GM18870 (cell line): ENCODE results near the gene ACADL.

ENCODE experiments used
- ATAC-seq: cut with Tn5 transposase; IDR thresholded peaks from one replicate; pipeline ENCODE4 v1.9.1; 2021; ENCODE audit warnings: moderate library complexity; ENCODE audit not compliant: unreplicated experiment

ACADL gene

DNA sequence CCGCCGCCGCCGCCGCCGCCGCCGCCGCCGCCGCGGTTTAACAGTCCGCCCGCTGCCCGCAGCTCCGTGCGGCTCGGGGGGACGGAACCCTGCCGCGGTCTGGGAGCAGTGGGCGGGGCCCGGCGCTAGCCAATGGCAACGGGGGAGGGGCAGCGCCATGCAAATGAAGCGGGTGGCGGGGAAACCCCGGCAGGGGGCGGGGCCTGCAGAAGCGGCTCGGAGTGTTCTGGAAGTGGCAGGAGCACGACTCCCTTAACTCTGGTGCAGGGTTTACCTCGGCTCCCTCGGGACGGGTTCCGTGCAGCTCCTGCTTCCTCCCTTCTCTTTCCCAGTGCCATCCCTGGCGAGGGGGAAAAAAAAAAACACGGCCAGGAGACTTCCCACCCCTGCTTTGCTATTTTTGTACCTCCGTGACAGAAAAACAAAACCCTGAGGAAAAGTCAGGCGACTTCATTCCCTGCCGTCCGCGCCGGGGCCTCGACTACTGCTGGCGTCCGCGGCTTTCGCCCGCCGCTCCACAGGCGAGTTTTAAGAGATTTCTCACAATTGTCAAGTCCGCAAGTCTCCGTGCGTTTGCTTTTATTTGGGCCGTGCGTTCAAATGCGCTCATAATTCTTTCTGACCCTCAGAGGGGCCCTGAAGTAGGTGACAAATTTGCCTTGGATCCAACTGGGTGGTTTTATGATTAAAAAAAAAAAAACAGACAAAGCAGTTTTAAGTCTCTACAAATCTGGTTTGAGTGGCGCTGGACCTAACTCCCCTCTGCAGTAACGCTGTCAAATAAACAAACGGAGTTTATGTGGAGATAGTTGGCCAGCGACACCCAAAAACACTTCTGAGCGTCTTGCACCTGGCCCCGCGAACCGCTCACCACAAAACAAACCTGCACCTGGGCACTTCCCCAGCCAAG lies 53.7 kb downstream of the ACADL start, which contains the start of gene KANSL1L:
Gene KANSL1L, minus strand, starts transcription at position 101 of the 910 bp plus-strand sequence. CDS start 16,827 bp downstream, outside the sequence.
- ATAC-seq: peak; percentile 37

DNA sequence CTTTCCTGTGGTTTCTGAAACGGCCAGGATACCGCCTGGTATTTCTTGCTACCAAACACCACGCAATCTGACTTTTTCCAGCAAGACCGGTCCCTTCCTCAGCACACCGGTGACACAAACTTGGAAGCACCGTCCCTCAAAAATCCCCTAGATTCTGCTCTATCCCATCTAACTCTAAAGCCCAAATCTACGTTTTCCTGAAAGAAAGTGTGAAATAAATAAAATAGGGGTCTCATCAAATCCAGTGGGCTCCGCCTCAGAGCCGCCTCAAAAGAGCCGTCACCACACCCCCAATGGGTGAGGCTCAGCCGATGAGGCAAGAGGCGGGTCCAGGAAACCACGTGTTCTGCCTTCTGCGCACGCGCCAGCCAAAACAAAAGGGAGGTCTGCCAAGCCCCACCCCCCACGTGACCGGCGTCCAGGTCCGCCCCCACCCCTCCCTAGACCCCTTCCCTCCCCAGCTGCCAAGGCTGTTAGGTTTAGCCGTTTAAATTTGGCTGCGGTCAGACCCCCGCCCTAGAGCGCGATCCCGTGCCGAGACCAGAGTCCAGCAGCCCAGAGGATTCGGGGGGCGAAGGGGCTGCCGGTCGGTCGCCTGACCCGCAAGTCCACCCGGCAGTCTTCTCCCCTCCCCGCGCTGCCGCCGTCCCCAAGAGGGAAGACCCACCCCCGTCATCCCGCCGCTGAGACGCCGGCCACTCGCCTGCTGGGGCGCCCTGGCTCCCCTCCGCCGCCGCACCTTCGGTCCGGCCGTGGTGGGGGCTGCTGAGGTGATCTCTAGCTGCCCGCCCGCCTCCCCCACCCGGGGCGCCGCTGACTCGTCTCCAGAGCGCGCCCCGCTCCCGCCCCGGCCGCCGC lies 54.6 kb downstream of the ACADL start:
- peak; percentile 58 for ATAC-seq

DNA sequence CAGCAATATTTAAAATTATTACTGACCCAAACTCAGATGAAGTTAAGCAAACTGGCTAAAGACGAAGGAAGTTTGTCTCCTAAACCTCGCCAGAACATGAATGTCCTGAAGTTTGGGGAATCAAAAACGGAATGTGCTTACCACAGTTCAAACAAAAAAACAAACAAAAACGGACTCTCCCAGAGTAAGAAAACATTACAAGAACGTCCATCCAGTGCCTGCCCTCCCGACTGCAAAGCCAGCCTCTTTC lies 55.1 kb downstream of the ACADL start:
- ATAC-seq: no peak

GRCh38 chr2:210169516-210170195 lies 55.6 kb downstream of the ACADL start:
- ATAC-seq: peak; percentile 62

DNA sequence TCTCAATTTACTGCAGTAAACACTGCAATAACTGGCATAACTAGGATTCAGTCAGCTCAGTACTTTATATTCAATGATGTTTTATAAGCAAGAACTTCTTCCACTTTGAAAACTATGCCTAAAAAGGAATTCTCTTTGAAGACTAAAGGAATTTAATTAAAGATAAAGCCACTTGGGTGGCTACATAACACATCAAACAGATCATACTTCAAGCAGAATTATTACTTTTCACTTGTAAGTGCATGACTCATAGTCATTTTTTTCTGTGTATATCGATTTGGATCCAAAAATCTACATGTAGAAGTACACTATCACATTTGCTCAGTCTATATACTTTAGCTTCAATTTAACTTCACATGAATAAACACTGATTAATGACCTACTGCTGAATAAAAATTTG lies 58.0 kb downstream of the ACADL start:
- ATAC-seq: no peak

DNA sequence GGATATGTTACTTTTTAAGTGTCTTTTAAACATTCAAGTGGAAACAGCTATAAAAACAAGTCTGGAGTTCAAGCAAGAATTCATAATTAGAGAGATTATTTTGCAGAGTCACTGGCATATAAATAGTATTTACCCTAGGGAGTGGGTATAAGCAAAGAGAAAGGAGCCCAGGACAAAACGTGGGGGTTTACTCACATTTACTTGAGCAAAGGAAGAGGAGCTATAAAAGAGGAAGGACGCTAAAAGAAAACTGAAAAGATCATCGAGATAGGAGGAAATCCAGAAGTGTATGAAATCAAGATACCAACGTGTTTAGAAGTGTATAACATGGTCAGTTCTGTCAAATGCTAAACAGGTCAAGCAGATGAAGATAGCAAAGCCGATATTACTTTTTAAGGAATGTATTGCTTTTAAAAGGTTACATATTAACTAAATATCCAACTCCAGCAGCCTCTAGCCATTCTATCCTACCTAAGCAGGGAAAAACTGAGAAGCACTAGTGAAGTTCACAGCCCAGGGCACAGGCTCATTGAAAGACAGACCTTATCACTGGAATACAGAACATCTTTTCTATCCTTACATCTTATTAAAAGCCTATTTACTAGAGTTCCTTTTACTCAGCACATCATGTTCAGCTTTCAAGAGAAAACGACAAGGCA lies 62.7 kb downstream of the ACADL start:
- no peak for ATAC-seq

GRCh38 chr2:210159059-210159458 lies 66.2 kb downstream of the ACADL start:
- no peak for ATAC-seq

DNA sequence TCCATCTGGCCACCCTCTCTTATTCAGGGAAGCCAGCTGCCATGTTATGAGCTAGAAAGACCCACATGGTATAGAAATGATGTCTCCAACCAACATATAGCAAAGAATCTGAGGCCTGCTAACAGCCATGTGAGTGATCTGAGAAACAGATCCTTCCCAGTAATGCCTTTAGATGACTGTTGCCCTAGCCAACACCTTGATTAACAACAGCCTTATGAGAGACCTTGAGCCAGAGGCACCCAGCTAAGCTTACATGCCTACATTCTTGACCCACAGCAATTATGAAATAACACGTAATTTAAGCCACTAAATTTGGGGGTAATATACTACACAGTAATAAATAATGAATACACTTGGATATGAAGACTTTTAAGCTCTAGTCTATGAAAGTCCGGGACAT lies 67.0 kb downstream of the ACADL start:
- ATAC-seq: no peak

- no peak for ATAC-seq
Measured at GRCh38 chr2:210157526-210157925, 67.7 kb downstream of the ACADL start.

GRCh38 chr2:210147614-210148013 lies 77.6 kb downstream of the ACADL start:
- no peak for ATAC-seq
